HG03571 (cell line): ENCODE data around the gene FST.

Source experiments
- ATAC-seq: cut with Tn5 transposase; IDR thresholded peaks from one replicate; pipeline ENCODE4 v1.9.1; 2021; ENCODE audit not compliant: unreplicated experiment

The FST gene

GRCh38 chr5:53508125-53508524 is 27.7 kb downstream of the FST start:
- ATAC-seq, result no peak

- no peak for ATAC-seq
Observed at GRCh38 chr5:53512539-53512938, 32.1 kb downstream of the FST start.

- ATAC-seq, result no peak
Observed at GRCh38 chr5:53515988-53516387, 35.6 kb downstream of the FST start.

GRCh38 chr5:53520813-53521212 is 40.4 kb downstream of the FST start:
- no peak for ATAC-seq
